ENCODE results near the gene ZC3H14. TPM values are rescaled to one million over a fixed set of nuclear protein-coding genes. Genes with fewer than 3 reads are reported as not detected.

Gene ZC3H14
- total RNA-seq, 1 experiment from 2014 or later, result 90.6 TPM

- peak overlapping the region in 1 of 3 experiments; percentile 24; a peak in 1 of 7 replicates for H3K27ac Mint-ChIP-seq
- no peaks in the 10 kb centered on the region for H3K4me1 Mint-ChIP-seq
- peaks cover 26 to 84% (median 57%) of the 10 kb centered on the region in 3 experiments; a peak in 6 of 7 replicates for H3K36me3 Mint-ChIP-seq (ENCODE audit: insufficient read depth in 1 of 3, low read depth in 3 of 3)
- Histone ChIP-seq H2BK5ac (ENCODE audit: insufficient read length, low read length) (no peak overlapping the region), H4K20me1 (ENCODE audit: control insufficient read depth, insufficient read depth, insufficient read length) (no peaks in the 10 kb centered on the region), H3K56ac (ENCODE audit: insufficient read length, low read depth, low read length) (no peak overlapping the region), H3K18ac (ENCODE audit: insufficient read length, low read depth, low read length) (no peak overlapping the region), H2BK120ac (ENCODE audit: low read depth, low read length, poor library complexity, severe bottlenecking) (no peak overlapping the region), H3K4ac (ENCODE audit: low read depth, low read length) (no peak overlapping the region), H2AK5ac (ENCODE audit: insufficient read length, low read length) (no peak overlapping the region), H3K23ac (ENCODE audit: insufficient read length, low read depth, low read length) (no peak overlapping the region), H3K79me2 (ENCODE audit: insufficient read depth, low read length) (no peaks in the 10 kb centered on the region), H2BK15ac (ENCODE audit: low read depth, low read length) (no peak overlapping the region), H3K9ac (ENCODE audit: extremely low read depth, insufficient read length, low read length) (no peak overlapping the region), H3K79me1 (ENCODE audit: insufficient read depth, low read depth, low read length, poor library complexity, severe bottlenecking) (peaks cover 2% of the 10 kb centered on the region), H4K5ac (ENCODE audit: insufficient read length, low read depth, low read length) (no peak overlapping the region), H4K91ac (ENCODE audit: insufficient read length, low read depth, low read length) (no peak overlapping the region), H2AFZ (ENCODE audit: low read length) (no peak overlapping the region), H3K27me3 (ENCODE audit: insufficient read depth, low read length) (no peaks in the 10 kb centered on the region), H2BK20ac (ENCODE audit: low read depth, low read length, poor library complexity, severe bottlenecking) (no peak overlapping the region), H3K4me2 (ENCODE audit: insufficient read depth, insufficient read length, low read length) (no peak overlapping the region), H2BK12ac (ENCODE audit: insufficient read length, low read depth, low read length) (no peak overlapping the region), H3K23me2 (ENCODE audit: insufficient read length, low read depth, low read length, poor library complexity, severe bottlenecking) (no peaks in the 10 kb centered on the region), H4K8ac (replicated peaks; ENCODE audit: insufficient read length, low read depth, low read length) (no peak overlapping the region), H3T11ph (ENCODE audit: low read length) (no peak overlapping the region), H3K9me3 (ENCODE audit: control insufficient read depth, low read depth, low read length) (no peaks in the 10 kb centered on the region), H3K27ac (ENCODE audit: insufficient read length, low read depth, low read length) (no peak overlapping the region), H3K4me1 (ENCODE audit: insufficient read depth, low read length) (no peaks in the 10 kb centered on the region), H3K14ac (ENCODE audit: insufficient read depth, low read length) (no peak overlapping the region)
- DNase-seq, result no peak
- H3K4me3 Mint-ChIP-seq, result no peak overlapping the region
- TF ChIP-seq CTCF (conservative IDR thresholded peaks at IDR 0.05), result no peak
- no peaks in the 10 kb centered on the region for H3K9me3 Mint-ChIP-seq
- H3K27me3 Mint-ChIP-seq (ENCODE audit: low read depth), result no peaks in the 10 kb centered on the region
- WGBS (ENCODE audit: extremely low coverage, insufficient read length, low lambda C conversion rate), result no CpG with 5 or more reads among the region's 1 CpG
Measured at GRCh38 chr14:88592031-88592430, 29.2 kb downstream of the ZC3H14 start.
